H1 (cell line): ENCODE measurements around the gene IL2RA. TPM values are rescaled to one million over a fixed set of nuclear protein-coding genes. Genes with fewer than 3 reads are reported as not detected.

ENCODE experiments used
- CEBPB ChIP-seq: IDR thresholded peaks from 2 replicates; pipeline ENCODE4 v1.6.1; 2012; ENCODE audit warnings: low read depth, low read length
- MAFK ChIP-seq: IDR thresholded peaks from 2 replicates; pipeline ENCODE4 v1.6.1; 2012; ENCODE audit warnings: low read depth, mild to moderate bottlenecking, improper control_type of control experiment, low read length
- RBBP5 ChIP-seq: IDR thresholded peaks from 2 replicates; pipeline ENCODE4 v1.7.1; 2012; ENCODE audit warnings: low read depth, mild to moderate bottlenecking, inconsistent platforms, low read length, moderate library complexity, borderline replicate concordance
- RFX5 ChIP-seq: IDR thresholded peaks from 2 replicates; pipeline ENCODE4 v1.6.1; 2011; ENCODE audit warnings: low read depth, low read length, improper control_type of control experiment, borderline replicate concordance
- YY1 ChIP-seq: IDR thresholded peaks from 2 replicates; pipeline ENCODE4 v1.6.1; 2011; ENCODE audit warnings: low read depth, mild to moderate bottlenecking, low read length
- polyA plus RNA-seq, 7 experiments: library from polyadenylated mRNA; depleted of rRNA in 3 of 7; stranded (reverse) in 5 of 7; unstranded in 2 of 7; fragments of >200 nt in 5 of 7; fragments of 200-250 nt in 2 of 7; gene quantifications; 1 replicate in 5 of 7; 2 replicates in 1 of 7; 4 replicates in 1 of 7; pipeline versions ENCODE4 v1.2.1 to v1.2.3, GENCODE V29; 2011 to 2013; ENCODE audit warnings: missing spikeins in 2 of 7, mixed read lengths in 2 of 7
- total RNA-seq: library from RNA; stranded (reverse); fragmentation: NEBNext Ultra II Directional; extraction: Animal tissue kit (Norgen Biotek cat#: 25700); gene quantifications from 2 replicates; pipeline ENCODE4 v1.2.1, GENCODE V29; 2021
- TF ChIP-seq, protein P1 (sequence below): fragments of 300-600 bp; sonication (generic); IDR thresholded peaks from 2 replicates; pipeline ENCODE4 v1.7.1; 2012; ENCODE audit warnings: low read length, moderate library complexity, mild to moderate bottlenecking, inconsistent platforms; ENCODE audit not compliant: insufficient replicate concordance

IL2RA gene
- total and polyA plus RNA-seq, 2 of the 8 experiments (the other 6 are each of a cell fraction or from before 2014, with no cell fraction given): not detected

- TF ChIP-seq, protein P1, sequence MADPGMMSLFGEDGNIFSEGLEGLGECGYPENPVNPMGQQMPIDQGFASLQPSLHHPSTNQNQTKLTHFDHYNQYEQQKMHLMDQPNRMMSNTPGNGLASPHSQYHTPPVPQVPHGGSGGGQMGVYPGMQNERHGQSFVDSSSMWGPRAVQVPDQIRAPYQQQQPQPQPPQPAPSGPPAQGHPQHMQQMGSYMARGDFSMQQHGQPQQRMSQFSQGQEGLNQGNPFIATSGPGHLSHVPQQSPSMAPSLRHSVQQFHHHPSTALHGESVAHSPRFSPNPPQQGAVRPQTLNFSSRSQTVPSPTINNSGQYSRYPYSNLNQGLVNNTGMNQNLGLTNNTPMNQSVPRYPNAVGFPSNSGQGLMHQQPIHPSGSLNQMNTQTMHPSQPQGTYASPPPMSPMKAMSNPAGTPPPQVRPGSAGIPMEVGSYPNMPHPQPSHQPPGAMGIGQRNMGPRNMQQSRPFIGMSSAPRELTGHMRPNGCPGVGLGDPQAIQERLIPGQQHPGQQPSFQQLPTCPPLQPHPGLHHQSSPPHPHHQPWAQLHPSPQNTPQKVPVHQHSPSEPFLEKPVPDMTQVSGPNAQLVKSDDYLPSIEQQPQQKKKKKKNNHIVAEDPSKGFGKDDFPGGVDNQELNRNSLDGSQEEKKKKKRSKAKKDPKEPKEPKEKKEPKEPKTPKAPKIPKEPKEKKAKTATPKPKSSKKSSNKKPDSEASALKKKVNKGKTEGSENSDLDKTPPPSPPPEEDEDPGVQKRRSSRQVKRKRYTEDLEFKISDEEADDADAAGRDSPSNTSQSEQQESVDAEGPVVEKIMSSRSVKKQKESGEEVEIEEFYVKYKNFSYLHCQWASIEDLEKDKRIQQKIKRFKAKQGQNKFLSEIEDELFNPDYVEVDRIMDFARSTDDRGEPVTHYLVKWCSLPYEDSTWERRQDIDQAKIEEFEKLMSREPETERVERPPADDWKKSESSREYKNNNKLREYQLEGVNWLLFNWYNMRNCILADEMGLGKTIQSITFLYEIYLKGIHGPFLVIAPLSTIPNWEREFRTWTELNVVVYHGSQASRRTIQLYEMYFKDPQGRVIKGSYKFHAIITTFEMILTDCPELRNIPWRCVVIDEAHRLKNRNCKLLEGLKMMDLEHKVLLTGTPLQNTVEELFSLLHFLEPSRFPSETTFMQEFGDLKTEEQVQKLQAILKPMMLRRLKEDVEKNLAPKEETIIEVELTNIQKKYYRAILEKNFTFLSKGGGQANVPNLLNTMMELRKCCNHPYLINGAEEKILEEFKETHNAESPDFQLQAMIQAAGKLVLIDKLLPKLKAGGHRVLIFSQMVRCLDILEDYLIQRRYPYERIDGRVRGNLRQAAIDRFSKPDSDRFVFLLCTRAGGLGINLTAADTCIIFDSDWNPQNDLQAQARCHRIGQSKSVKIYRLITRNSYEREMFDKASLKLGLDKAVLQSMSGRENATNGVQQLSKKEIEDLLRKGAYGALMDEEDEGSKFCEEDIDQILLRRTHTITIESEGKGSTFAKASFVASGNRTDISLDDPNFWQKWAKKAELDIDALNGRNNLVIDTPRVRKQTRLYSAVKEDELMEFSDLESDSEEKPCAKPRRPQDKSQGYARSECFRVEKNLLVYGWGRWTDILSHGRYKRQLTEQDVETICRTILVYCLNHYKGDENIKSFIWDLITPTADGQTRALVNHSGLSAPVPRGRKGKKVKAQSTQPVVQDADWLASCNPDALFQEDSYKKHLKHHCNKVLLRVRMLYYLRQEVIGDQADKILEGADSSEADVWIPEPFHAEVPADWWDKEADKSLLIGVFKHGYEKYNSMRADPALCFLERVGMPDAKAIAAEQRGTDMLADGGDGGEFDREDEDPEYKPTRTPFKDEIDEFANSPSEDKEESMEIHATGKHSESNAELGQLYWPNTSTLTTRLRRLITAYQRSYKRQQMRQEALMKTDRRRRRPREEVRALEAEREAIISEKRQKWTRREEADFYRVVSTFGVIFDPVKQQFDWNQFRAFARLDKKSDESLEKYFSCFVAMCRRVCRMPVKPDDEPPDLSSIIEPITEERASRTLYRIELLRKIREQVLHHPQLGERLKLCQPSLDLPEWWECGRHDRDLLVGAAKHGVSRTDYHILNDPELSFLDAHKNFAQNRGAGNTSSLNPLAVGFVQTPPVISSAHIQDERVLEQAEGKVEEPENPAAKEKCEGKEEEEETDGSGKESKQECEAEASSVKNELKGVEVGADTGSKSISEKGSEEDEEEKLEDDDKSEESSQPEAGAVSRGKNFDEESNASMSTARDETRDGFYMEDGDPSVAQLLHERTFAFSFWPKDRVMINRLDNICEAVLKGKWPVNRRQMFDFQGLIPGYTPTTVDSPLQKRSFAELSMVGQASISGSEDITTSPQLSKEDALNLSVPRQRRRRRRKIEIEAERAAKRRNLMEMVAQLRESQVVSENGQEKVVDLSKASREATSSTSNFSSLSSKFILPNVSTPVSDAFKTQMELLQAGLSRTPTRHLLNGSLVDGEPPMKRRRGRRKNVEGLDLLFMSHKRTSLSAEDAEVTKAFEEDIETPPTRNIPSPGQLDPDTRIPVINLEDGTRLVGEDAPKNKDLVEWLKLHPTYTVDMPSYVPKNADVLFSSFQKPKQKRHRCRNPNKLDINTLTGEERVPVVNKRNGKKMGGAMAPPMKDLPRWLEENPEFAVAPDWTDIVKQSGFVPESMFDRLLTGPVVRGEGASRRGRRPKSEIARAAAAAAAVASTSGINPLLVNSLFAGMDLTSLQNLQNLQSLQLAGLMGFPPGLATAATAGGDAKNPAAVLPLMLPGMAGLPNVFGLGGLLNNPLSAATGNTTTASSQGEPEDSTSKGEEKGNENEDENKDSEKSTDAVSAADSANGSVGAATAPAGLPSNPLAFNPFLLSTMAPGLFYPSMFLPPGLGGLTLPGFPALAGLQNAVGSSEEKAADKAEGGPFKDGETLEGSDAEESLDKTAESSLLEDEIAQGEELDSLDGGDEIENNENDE: no peak
- TF ChIP-seq RBBP5 (no peak), RFX5 (no peak), MAFK (no peak), CEBPB (no peak), YY1 (no peak)
- TF ChIP-seq, all 59 proteins: peak for 0
These were observed 5.8 kb upstream of the IL2RA start (continued) for GRCh38 chr10:6068006-6068405.
